Colonic mucosa (tissue), 4 donors: ENCODE results near the gene LCP1. TPM values are rescaled to one million over a fixed set of nuclear protein-coding genes. Genes with fewer than 3 reads are reported as not detected.

Source experiments
- DNase-seq: peaks from one replicate; pipeline ENCODE4 v3.0.0-alpha.2; 2020
- H3K27ac ChIP-seq: fragments of 200-600 bp; one replicate; pipeline ENCODE4 v1.8.0; 2021
- H3K27me3 ChIP-seq: fragments of 200-600 bp; one replicate; pipeline ENCODE4 v1.8.0; 2021
- H3K36me3 ChIP-seq: fragments of 200-600 bp; one replicate; pipeline ENCODE4 v1.8.0; 2021
- H3K4me1 ChIP-seq: fragments of 200-600 bp; one replicate; pipeline ENCODE4 v1.8.0; 2021; ENCODE audit warnings: mild to moderate bottlenecking
- H3K4me3 ChIP-seq: fragments of 200-600 bp; one replicate; pipeline ENCODE4 v1.8.0; 2021
- H3K9ac ChIP-seq, 2 donors: one replicate each; pipeline ENCODE4 v1.7.0; 2013; ENCODE audit warnings: control low read depth in 2 of 2, low read depth in 2 of 2, low read length in 2 of 2
- H3K9me3 ChIP-seq: fragments of 200-600 bp; one replicate; pipeline ENCODE4 v1.8.0; 2021
- intact Hi-C: fragments of 100-400 bp; cut with DNase I; formaldehyde crosslinking; loops from one replicate; pipeline ENCODE4 v1.14.1; 2022
- total RNA-seq, 2 donors: library from RNA; stranded (reverse); fragmentation: NEBNext Ultra II Directional in 1 of 2; extraction: Animal tissue kit (Norgen Biotek cat#: 25700) in 1 of 2; gene quantifications; one replicate each; pipeline ENCODE4 v1.2.1, GENCODE V29; 2021
- TF ChIP-seq, protein P1 (sequence below): fragments of 200-600 bp; IDR thresholded peaks from one replicate; pipeline ENCODE4 v1.8.0; 2022; ENCODE audit warnings: antibody characterized with exemption, mild to moderate bottlenecking
- donor health status: healthy.
- donor health status: DM: no; HTN: no; CAD: no.
- donor health status: DM: no; HTN: no; CAD: no.

LCP1 gene
- total RNA-seq, 2 donors from 2014 or later, result 12.8 to 27.6 TPM

DNA sequence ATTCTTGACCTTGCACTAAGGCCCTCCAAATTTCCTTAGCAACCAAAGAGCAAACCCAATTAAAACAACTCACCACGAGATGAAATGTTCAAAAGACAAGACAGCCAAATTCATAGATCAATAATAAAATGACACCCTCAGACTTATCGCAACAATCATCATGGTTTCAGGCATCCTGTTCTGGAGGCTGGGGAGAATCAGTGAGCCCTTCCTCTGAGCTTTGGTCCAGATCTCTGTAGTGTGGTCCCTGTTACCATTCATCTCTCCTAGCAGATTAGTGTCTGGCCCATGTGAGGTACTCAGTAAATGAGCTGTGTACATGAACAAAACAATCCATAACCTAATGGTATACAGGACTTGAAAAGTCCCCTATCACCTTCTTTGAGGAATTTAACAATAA, 12.2 kb downstream of the LCP1 start:
- H3K27me3 ChIP-seq, result no peaks in the 10 kb centered on the region
- no peaks in the 10 kb centered on the region for H3K4me1 ChIP-seq
- no peak overlapping the region for H3K9ac ChIP-seq
- intact Hi-C loops, result no loop called here
- H3K9me3 ChIP-seq, result no peaks in the 10 kb centered on the region
- no peak overlapping the region for H3K4me3 ChIP-seq
- DNase-seq, result no peak
- TF ChIP-seq, protein P1, sequence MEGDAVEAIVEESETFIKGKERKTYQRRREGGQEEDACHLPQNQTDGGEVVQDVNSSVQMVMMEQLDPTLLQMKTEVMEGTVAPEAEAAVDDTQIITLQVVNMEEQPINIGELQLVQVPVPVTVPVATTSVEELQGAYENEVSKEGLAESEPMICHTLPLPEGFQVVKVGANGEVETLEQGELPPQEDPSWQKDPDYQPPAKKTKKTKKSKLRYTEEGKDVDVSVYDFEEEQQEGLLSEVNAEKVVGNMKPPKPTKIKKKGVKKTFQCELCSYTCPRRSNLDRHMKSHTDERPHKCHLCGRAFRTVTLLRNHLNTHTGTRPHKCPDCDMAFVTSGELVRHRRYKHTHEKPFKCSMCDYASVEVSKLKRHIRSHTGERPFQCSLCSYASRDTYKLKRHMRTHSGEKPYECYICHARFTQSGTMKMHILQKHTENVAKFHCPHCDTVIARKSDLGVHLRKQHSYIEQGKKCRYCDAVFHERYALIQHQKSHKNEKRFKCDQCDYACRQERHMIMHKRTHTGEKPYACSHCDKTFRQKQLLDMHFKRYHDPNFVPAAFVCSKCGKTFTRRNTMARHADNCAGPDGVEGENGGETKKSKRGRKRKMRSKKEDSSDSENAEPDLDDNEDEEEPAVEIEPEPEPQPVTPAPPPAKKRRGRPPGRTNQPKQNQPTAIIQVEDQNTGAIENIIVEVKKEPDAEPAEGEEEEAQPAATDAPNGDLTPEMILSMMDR, result no peak
- H3K27ac ChIP-seq, result no peak overlapping the region
- H3K36me3 ChIP-seq, result no peaks in the 10 kb centered on the region

DNA sequence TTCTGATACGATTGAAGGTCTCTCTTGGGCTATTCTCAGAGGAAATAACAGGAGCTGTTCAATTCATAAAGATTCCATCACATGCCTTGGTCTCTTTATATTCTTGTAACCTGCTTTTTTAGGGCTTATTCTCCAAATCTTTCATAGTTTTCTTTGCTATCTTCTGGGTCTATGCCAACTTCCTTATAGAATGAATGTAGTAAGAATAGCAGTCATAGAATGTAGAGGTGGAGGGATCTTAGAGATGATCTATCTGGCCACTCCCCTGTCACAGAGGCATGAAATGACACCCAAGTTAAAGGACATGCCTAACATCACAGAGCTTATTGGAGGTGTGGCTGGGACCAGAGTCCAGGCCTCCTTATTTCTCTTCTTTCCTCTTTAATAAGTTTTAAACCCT, 13.2 kb downstream of the LCP1 start:
- no peak overlapping the region for H3K27ac ChIP-seq
- intact Hi-C loops, result no loop called here
- TF ChIP-seq, protein P1, result no peak

DNA sequence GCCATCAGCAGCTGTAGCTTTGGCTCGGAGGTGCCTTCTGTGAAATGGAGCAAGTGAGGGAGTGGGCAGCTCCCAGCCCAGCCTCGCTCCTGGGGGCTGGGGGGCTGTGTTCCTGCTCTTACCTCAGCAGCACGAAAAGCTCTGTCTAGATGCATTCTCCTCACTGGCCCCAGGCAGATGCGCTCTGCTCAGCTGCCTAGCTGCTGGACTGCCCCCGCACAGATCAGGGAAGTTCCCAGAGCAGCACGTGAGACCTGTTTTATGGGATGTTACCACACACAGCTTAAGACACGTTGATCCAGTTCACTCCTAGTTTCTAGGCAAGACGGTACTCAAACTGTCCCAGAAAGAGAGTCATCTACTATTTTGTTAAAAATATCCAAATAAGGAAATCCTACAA, 13.6 kb downstream of the LCP1 start:
- TF ChIP-seq, protein P1, result no peak
- Histone ChIP-seq H3K27ac (no peak overlapping the region), H3K9ac (no peak overlapping the region)

More for the DNA sequence above, 13.2 kb downstream of the LCP1 start:
- H3K27me3 ChIP-seq, result no peaks in the 10 kb centered on the region
- no peak for DNase-seq
- H3K4me1 ChIP-seq, result no peaks in the 10 kb centered on the region
- no peak overlapping the region for H3K9ac ChIP-seq
- H3K4me3 ChIP-seq, result no peak overlapping the region
- no peaks in the 10 kb centered on the region for H3K9me3 ChIP-seq
- H3K36me3 ChIP-seq, result no peaks in the 10 kb centered on the region

DNA sequence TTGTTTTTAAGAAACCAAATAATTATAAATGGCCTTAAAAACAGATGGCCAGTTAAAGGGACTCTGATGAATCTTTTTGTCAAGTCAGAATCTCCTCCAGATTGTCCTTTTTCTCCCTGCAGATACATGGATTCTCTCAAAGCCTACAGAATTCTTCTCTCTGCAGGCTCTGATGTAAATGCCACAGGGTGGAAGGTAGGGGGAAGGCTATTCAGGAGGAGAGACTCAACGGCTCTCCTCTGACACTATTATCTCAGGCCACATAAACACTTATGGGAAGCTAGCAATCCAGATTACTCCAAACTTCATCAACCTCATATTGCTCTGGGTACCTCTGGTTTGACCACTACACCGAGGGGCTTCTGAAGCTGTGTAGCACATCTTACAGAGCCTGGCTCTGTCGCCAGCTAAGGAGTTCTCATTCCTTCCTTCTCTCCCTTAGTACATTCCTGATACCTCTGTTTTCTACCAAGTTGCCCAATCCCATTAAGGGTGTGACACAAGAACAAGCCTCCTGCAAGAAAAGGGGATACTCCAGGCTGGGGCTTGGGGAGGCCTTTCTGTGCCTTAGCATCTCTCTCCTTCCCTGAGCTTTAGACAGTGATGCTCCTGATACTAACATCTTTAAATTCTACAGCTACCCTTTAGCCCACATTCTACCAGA, 14.9 kb downstream of the LCP1 start:
- intact Hi-C loops, result no loop called here

More for the DNA sequence above, 13.6 kb downstream of the LCP1 start:
- Histone ChIP-seq H3K36me3 (no peaks in the 10 kb centered on the region), H3K27me3 (no peaks in the 10 kb centered on the region), H3K9me3 (no peaks in the 10 kb centered on the region), H3K4me1 (no peaks in the 10 kb centered on the region), H3K4me3 (no peak overlapping the region)
- no peak for DNase-seq
- intact Hi-C loops, result no loop called here

DNA sequence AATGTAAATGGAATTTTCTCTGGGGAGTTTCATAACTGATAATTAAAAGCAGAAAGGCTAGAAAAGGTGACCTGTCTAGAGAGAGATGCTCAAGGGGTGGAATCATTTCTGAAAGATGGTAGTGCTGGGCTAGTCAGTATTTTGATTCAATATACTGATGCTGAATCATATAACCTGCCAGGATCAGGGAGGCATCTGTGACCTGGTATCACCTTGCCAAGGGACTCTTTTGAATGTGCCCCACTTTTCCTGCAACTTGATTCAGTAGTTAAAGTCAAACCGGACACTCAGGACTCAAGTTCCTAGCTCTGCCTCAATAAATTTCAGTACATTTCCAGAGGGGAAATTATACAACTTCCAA, 15.8 kb downstream of the LCP1 start:
- TF ChIP-seq, protein P1, result no peak

More for the DNA sequence above, 14.9 kb downstream of the LCP1 start:
- Histone ChIP-seq H3K4me1 (no peaks in the 10 kb centered on the region), H3K9me3 (no peaks in the 10 kb centered on the region), H3K4me3 (no peak overlapping the region), H3K27me3 (no peaks in the 10 kb centered on the region), H3K27ac (no peak overlapping the region), H3K9ac (no peak overlapping the region), H3K36me3 (no peaks in the 10 kb centered on the region)
- no peak for DNase-seq
- TF ChIP-seq, protein P1, result no peak

More for the DNA sequence above, 15.8 kb downstream of the LCP1 start:
- Histone ChIP-seq H3K9me3 (no peaks in the 10 kb centered on the region), H3K4me1 (no peaks in the 10 kb centered on the region), H3K36me3 (no peaks in the 10 kb centered on the region), H3K27ac (no peak overlapping the region), H3K27me3 (no peaks in the 10 kb centered on the region), H3K4me3 (no peak overlapping the region), H3K9ac (no peak overlapping the region)
- intact Hi-C loops, result no loop called here
- no peak for DNase-seq
